Panc1 (cell line): ENCODE data around the gene ALDH2. TPM values are rescaled to one million over a fixed set of nuclear protein-coding genes. Genes with fewer than 3 reads are reported as not detected.
A peak's percentile ranks its signal among the peaks of the same experiment; 100 is the strongest.

Experiments used
- ATAC-seq: fragments of 200-7000 bp; cut with Tn5 transposase; 2 replicates; pipeline ENCODE4 v1.9.1; 2020; ENCODE audit warnings: mild to moderate bottlenecking, moderate library complexity
- BruUV-seq: library from RNA; stranded (reverse); fragments of 400-500 nt; replicated peaks from 2 replicates; lab custom pipeline; 2021; lab: Mats Ljungman, UMichigan
- CTCF ChIA-PET: fragments of 300-600 bp; sonication (Branson Sonifier 250); formaldehyde crosslinking; loops from one replicate; lab custom pipeline; 2022; ENCODE audit warnings: antibody characterized with exemption; lab: Charles Lee
- POLR2A ChIA-PET: fragments of 300-600 bp; sonication (Branson Sonifier 250); formaldehyde crosslinking; loops from one replicate; lab custom pipeline; 2022; ENCODE audit warnings: antibody characterized with exemption; lab: Charles Lee
- DNase-seq: peaks from one replicate; pipeline ENCODE4 v3.0.0-alpha.2; 2010; ENCODE audit warnings: low read depth, low spot score
- H3K27ac ChIP-seq: 2 replicates; pipeline ENCODE4 v1.5.1; 2011; ENCODE audit warnings: mild to moderate bottlenecking, low read length, inconsistent platforms
- H3K27me3 ChIP-seq: fragments of 200-500 bp; sonication (Bioruptor generic); 2 replicates; pipeline ENCODE4 v1.6.0; 2014; ENCODE audit warnings: low read length, inconsistent platforms; ENCODE audit not compliant: control insufficient read depth, insufficient read depth
- H3K36me3 ChIP-seq: fragments of 200-500 bp; sonication (Bioruptor generic); 2 replicates; pipeline ENCODE4 v1.5.1; 2014; ENCODE audit warnings: inconsistent platforms, mild to moderate bottlenecking, low read length, moderate library complexity; ENCODE audit not compliant: control insufficient read depth, insufficient read depth
- H3K4me1 ChIP-seq: 2 replicates; pipeline ENCODE4 v1.5.1; 2011; ENCODE audit warnings: inconsistent platforms, mild to moderate bottlenecking, low read length, moderate library complexity; ENCODE audit not compliant: control insufficient read depth, insufficient read depth
- H3K4me3 ChIP-seq, 2 experiments: 2 replicates each; pipeline ENCODE4 v1.5.1; 2011 to 2012; ENCODE audit warnings: low read depth in 2 of 2, low read length in 2 of 2, mild to moderate bottlenecking in 2 of 2, inconsistent platforms in 1 of 2, moderate library complexity in 1 of 2
- H3K9me3 ChIP-seq: fragments of 200-500 bp; sonication (Bioruptor generic); 2 replicates; pipeline ENCODE4 v1.5.1; 2014; ENCODE audit warnings: low read depth, mild to moderate bottlenecking, inconsistent platforms, low read length, moderate library complexity; ENCODE audit not compliant: control insufficient read depth, insufficient read depth
- CTCF ChIP-seq: fragments of 450-650 bp; IDR thresholded peaks from 2 replicates; pipeline ENCODE4 v1.5.1; 2017; ENCODE audit warnings: mild to moderate bottlenecking
- POLR2AphosphoS5 ChIP-seq: IDR thresholded peaks from 2 replicates; pipeline ENCODE4 v1.6.1; 2012; ENCODE audit warnings: mild to moderate bottlenecking, low read depth, low read length, moderate library complexity
- REST ChIP-seq, 2 experiments: IDR thresholded peaks; 2 replicates each; pipeline ENCODE4 v1.6.1; 2011 to 2012; ENCODE audit warnings: low read depth in 2 of 2, control low read depth in 1 of 2, low read length in 1 of 2, mild to moderate bottlenecking in 1 of 2, moderate library complexity in 1 of 2; ENCODE audit not compliant: insufficient read depth in 1 of 2
- SIN3A ChIP-seq: IDR thresholded peaks from 2 replicates; pipeline ENCODE4 v1.6.1; 2012; ENCODE audit warnings: low read depth, mild to moderate bottlenecking, low read length, moderate library complexity, borderline replicate concordance; ENCODE audit not compliant: insufficient read depth
- TCF7L2 ChIP-seq: IDR thresholded peaks from 2 replicates; pipeline ENCODE4 v1.6.1; 2011; ENCODE audit warnings: mild to moderate bottlenecking, low read depth, low read length, inconsistent platforms
- in situ Hi-C: cut with HindIII; loops from 2 replicates; pipeline ENCODE4 v1.10.0; 2016; ENCODE audit warnings: low sequenced_read_pairs, low pct_unique_long_range_greater_than_20kb
- intact Hi-C: fragments of 100-400 bp; cut with micrococcal nuclease; formaldehyde crosslinking; loops from one replicate; pipeline ENCODE4 v1.10.0; 2022; ENCODE audit not compliant: unreplicated experiment
- total RNA-seq: library from RNA; stranded (reverse); gene quantifications from one replicate; pipeline ENCODE4 v1.2.1, GENCODE V29; 2021; ENCODE audit not compliant: unreplicated experiment

The ALDH2 gene
- total RNA-seq, 1 experiment from 2014 or later, result 9.0 TPM

GRCh38 chr12:111785651-111786050, 18.9 kb downstream of the ALDH2 start:
- in situ Hi-C loops, result no loop called here
- Histone ChIP-seq H3K27ac (no peak overlapping the region), H3K9me3 (no peaks in the 10 kb centered on the region), H3K4me3 (no peak overlapping the region), H3K36me3 (no peaks in the 10 kb centered on the region), H3K27me3 (no peaks in the 10 kb centered on the region), H3K4me1 (peaks cover 2% of the 10 kb centered on the region; the same call in 1 of the 2 replicates)
- intact Hi-C loops, result no loop called here
- DNase-seq (no peak), ATAC-seq (no peak)
- CTCF ChIA-PET, result no interaction called here
- TF ChIP-seq TCF7L2 (no peak), REST (IDR thresholded peaks at IDR 0.05; ENCODE audit: insufficient read depth in 1 of 2, low read depth in 2 of 2, low read length in 1 of 2) (no peak), SIN3A (no peak), POLR2AphosphoS5 (no peak), CTCF (no peak)
- POLR2A ChIA-PET, result no interaction called here
- no TSS peak for BruUV-seq

- no TSS peak for BruUV-seq
- intact Hi-C loops, result no loop called here
- CTCF ChIA-PET, result interaction anchor here (0.7 to 1.0 kb wide), 2 partner anchors 25 to 941 kb away, joined by 3 to 5 read pairs; partner anchors contain the start of gene CCDC63
- H3K36me3 ChIP-seq, result no peaks in the 10 kb centered on the region
- no peaks in the 10 kb centered on the region for H3K9me3 ChIP-seq
- in situ Hi-C loops, result no loop called here
- H3K4me3 ChIP-seq, result no peak overlapping the region
- TF ChIP-seq REST (IDR thresholded peaks at IDR 0.05; ENCODE audit: insufficient read depth in 1 of 2, low read depth in 2 of 2, low read length in 1 of 2) (no peak), POLR2AphosphoS5 (no peak), CTCF (no peak; the same call in 1 of the 2 replicates), SIN3A (no peak), TCF7L2 (no peak)
- no peak overlapping the region; the same call in 1 of the 2 replicates for H3K27ac ChIP-seq
- POLR2A ChIA-PET, result no interaction called here
- ATAC-seq, result peak; percentile 90
- DNase-seq, result peak; percentile 27
- H3K4me1 ChIP-seq, result peaks cover 2% of the 10 kb centered on the region; the same call in 1 of the 2 replicates
- no peaks in the 10 kb centered on the region for H3K27me3 ChIP-seq
Measured at GRCh38 chr12:111788178-111788654, 21.5 kb downstream of the ALDH2 start.
